Muscle of leg (tissue), 16 donors: ENCODE results near the gene PARP12. TPM values are rescaled to one million over a fixed set of nuclear protein-coding genes. Genes with fewer than 3 reads are reported as not detected.
"Not testable (repeated sequence)": the region's sequence is repeated elsewhere in the genome, so short reads cannot be mapped to it uniquely, and the experiment has no call there.

Source experiments
- DNase-seq: peaks from one replicate; pipeline ENCODE4 v3.0.0; 2013
- H3K27ac ChIP-seq: one replicate; pipeline ENCODE4 v1.5.1; 2013; ENCODE audit warnings: mild to moderate bottlenecking, low read length, control low read depth
- H3K27me3 ChIP-seq: one replicate; pipeline ENCODE4 v1.6.1; 2013; ENCODE audit warnings: low read length; ENCODE audit not compliant: control insufficient read depth, insufficient read depth
- H3K36me3 ChIP-seq: one replicate; pipeline ENCODE4 v1.6.1; 2013; ENCODE audit warnings: low read length; ENCODE audit not compliant: control insufficient read depth, insufficient read depth
- H3K4me1 ChIP-seq: one replicate; pipeline ENCODE4 v1.6.1; 2013; ENCODE audit warnings: low read length; ENCODE audit not compliant: control insufficient read depth, insufficient read depth
- H3K4me3 ChIP-seq: one replicate; pipeline ENCODE4 v1.5.1; 2013; ENCODE audit warnings: low read length, control low read depth
- H3K9me3 ChIP-seq: replicated peaks from 2 replicates; pipeline ENCODE4 v1.6.1; 2013; ENCODE audit warnings: low read depth, low read length; ENCODE audit not compliant: control insufficient read depth
- WGBS: methylation state at CpG from one replicate; pipeline ENCODE4 v1.1.5; 2013; ENCODE audit warnings: missing lambda C conversion rate; ENCODE audit not compliant: insufficient coverage; 5-methylcytosine and 5-hydroxymethylcytosine counted together
- long read RNA-seq, 11 donors: transcript quantifications; one replicate each; lab custom pipeline, GENCODE V29; 2026
- polyA plus RNA-seq, 8 donors: library from polyadenylated mRNA; unstranded; fragments of 120-200 nt; gene quantifications; one replicate each; pipeline versions ENCODE4 v1.2.1 to v1.2.3, GENCODE V29; 2013; ENCODE audit warnings: inconsistent platforms in 1 of 8, low replicate concordance in 1 of 8; ENCODE audit not compliant: insufficient read length in 8 of 8, insufficient read depth in 1 of 8
- total RNA-seq: library from RNA; stranded (reverse); fragments of 120-200 nt; gene quantifications from one replicate; pipeline ENCODE4 v1.2.4, GENCODE V29; 2013

Gene PARP12
- total RNA-seq, result 9.1 TPM
- polyA plus RNA-seq, result 10 to 100 TPM in 3 of 8 donors, 1 to 10 TPM in 5; 5.9 to 15.4 (median 8.8) TPM
- long read RNA-seq, donor 1, result 0 reads
- long read RNA-seq, donor 2, result 0 reads
- long read RNA-seq, donor 3, partial matches to known transcripts, result 0 of 1 reads
- long read RNA-seq, donor 3, other reads (novel, unspliced or antisense), result 0 of 1 reads
- long read RNA-seq, donor 4, result 0 reads
- long read RNA-seq, donor 5, partial matches to known transcripts, result 0 of 1 reads
- long read RNA-seq, donor 5, other reads (novel, unspliced or antisense), result 0 of 1 reads
- long read RNA-seq, donor 6, partial matches to known transcripts, result 0 of 2 reads
- long read RNA-seq, donor 6, other reads (novel, unspliced or antisense), result 0 of 2 reads
- long read RNA-seq, donor 7, partial matches to known transcripts, result 0 of 1 reads
- long read RNA-seq, donor 7, other reads (novel, unspliced or antisense), result 0 of 1 reads
- long read RNA-seq, donor 8, result 0 reads
- long read RNA-seq, donor 9, result 0 reads
- long read RNA-seq, donor 10, partial matches to known transcripts, result 0 of 2 reads
- long read RNA-seq, donor 10, other reads (novel, unspliced or antisense), result 0 of 2 reads
- long read RNA-seq, donor 11, partial matches to known transcripts, result 0 of 1 reads
- long read RNA-seq, donor 11, other reads (novel, unspliced or antisense), result 0 of 1 reads

- peaks cover 10% of the 10 kb centered on the region for H3K9me3 ChIP-seq
- WGBS, result under 1% methylated on average over 102 of the region's 106 CpGs
- peak; percentile 93 for DNase-seq
- peaks cover 3% of the 10 kb centered on the region for H3K36me3 ChIP-seq
- peaks cover 36% of the 10 kb centered on the region for H3K4me1 ChIP-seq
- H3K27me3 ChIP-seq, result no peaks in the 10 kb centered on the region
- H3K27ac ChIP-seq, result peak within 1 kb of the TSS; percentile 95
- H3K4me3 ChIP-seq, result peak within 1 kb of the TSS; percentile 88
These were observed at the start of gene PARP12 for GRCh38 chr7:140062528-140063299. Gene PARP12 (minus strand): TSS chr7:140062951. CDS start chr7:140062847, 104 bp downstream.

GRCh38 chr7:140108777-140109176 lies 46.0 kb upstream of the PARP12 start:
- not testable (repeated sequence) for H3K27ac ChIP-seq, H3K4me3 ChIP-seq, H3K9me3 ChIP-seq, H3K36me3 ChIP-seq, H3K27me3 ChIP-seq, DNase-seq, H3K4me1 ChIP-seq
- WGBS, result 97% methylated on average over 7 of the region's 8 CpGs

- Histone ChIP-seq H3K4me1 (no peaks in the 10 kb centered on the region), H3K27ac (no peak overlapping the region), H3K9me3 (no peaks in the 10 kb centered on the region), H3K36me3 (peaks cover 39% of the 10 kb centered on the region), H3K27me3 (no peaks in the 10 kb centered on the region), H3K4me3 (no peak overlapping the region)
- no peak for DNase-seq
- WGBS, result 88% methylated on average over 1 of the region's 4 CpGs
These were observed 33.7 kb upstream of the PARP12 start for GRCh38 chr7:140096459-140096858.

- Histone ChIP-seq H3K9me3 (no peaks in the 10 kb centered on the region), H3K36me3 (peaks cover 28% of the 10 kb centered on the region), H3K27me3 (no peaks in the 10 kb centered on the region), H3K4me1 (no peaks in the 10 kb centered on the region), H3K4me3 (no peak overlapping the region), H3K27ac (no peak overlapping the region)
- no peak for DNase-seq
- WGBS, result no CpG with 5 or more reads among the region's 1 CpG
These were observed 30.6 kb upstream of the PARP12 start for GRCh38 chr7:140093375-140093774.

GRCh38 chr7:140085447-140085846 lies 22.7 kb upstream of the PARP12 start:
- no peaks in the 10 kb centered on the region for H3K9me3 ChIP-seq
- H3K4me1 ChIP-seq, result no peaks in the 10 kb centered on the region
- WGBS, result no CpG with 5 or more reads among the region's 2 CpGs
- H3K4me3 ChIP-seq, result no peak overlapping the region
- H3K27ac ChIP-seq, result no peak overlapping the region
- no peaks in the 10 kb centered on the region for H3K36me3 ChIP-seq
- DNase-seq, result no peak
- no peaks in the 10 kb centered on the region for H3K27me3 ChIP-seq

GRCh38 chr7:140084972-140085371 lies 22.2 kb upstream of the PARP12 start:
- Histone ChIP-seq H3K4me1 (no peaks in the 10 kb centered on the region), H3K9me3 (no peaks in the 10 kb centered on the region), H3K36me3 (no peaks in the 10 kb centered on the region), H3K27ac (no peak overlapping the region), H3K4me3 (no peak overlapping the region), H3K27me3 (no peaks in the 10 kb centered on the region)
- no peak for DNase-seq
- WGBS, result 60% methylated on average over 1 of the region's 8 CpGs

- Histone ChIP-seq H3K4me1 (no peaks in the 10 kb centered on the region), H3K36me3 (no peaks in the 10 kb centered on the region), H3K27ac (no peak overlapping the region), H3K9me3 (no peaks in the 10 kb centered on the region), H3K4me3 (no peak overlapping the region), H3K27me3 (no peaks in the 10 kb centered on the region)
- no peak for DNase-seq
- 39% methylated on average over 2 of the region's 4 CpGs for WGBS
These were observed 21.4 kb upstream of the PARP12 start for GRCh38 chr7:140084142-140084655.

GRCh38 chr7:140082770-140083169 lies 20.0 kb upstream of the PARP12 start:
- 100% methylated on average over 3 of the region's 7 CpGs for WGBS
- DNase-seq, result no peak

GRCh38 chr7:140081774-140082425 lies 19.1 kb upstream of the PARP12 start:
- no peaks in the 10 kb centered on the region for H3K4me1 ChIP-seq
- H3K36me3 ChIP-seq, result no peaks in the 10 kb centered on the region
- H3K4me3 ChIP-seq, result no peak overlapping the region
- no peaks in the 10 kb centered on the region for H3K27me3 ChIP-seq
- no peak overlapping the region for H3K27ac ChIP-seq
- H3K9me3 ChIP-seq, result no peaks in the 10 kb centered on the region
- WGBS, result 91% methylated on average over 5 of the region's 11 CpGs
- DNase-seq, result no peak

More at GRCh38 chr7:140082770-140083169, 20.0 kb upstream of the PARP12 start:
- H3K9me3 ChIP-seq, result no peaks in the 10 kb centered on the region
- H3K4me3 ChIP-seq, result no peak overlapping the region
- H3K36me3 ChIP-seq, result no peaks in the 10 kb centered on the region
- H3K27ac ChIP-seq, result no peak overlapping the region
- H3K4me1 ChIP-seq, result no peaks in the 10 kb centered on the region
- no peaks in the 10 kb centered on the region for H3K27me3 ChIP-seq
